ENCODE measurements around the gene AKR1C2.
"Not testable (repeated sequence)": the region's sequence is repeated elsewhere in the genome, so short reads cannot be mapped to it uniquely, and the experiment has no call there.

DNA sequence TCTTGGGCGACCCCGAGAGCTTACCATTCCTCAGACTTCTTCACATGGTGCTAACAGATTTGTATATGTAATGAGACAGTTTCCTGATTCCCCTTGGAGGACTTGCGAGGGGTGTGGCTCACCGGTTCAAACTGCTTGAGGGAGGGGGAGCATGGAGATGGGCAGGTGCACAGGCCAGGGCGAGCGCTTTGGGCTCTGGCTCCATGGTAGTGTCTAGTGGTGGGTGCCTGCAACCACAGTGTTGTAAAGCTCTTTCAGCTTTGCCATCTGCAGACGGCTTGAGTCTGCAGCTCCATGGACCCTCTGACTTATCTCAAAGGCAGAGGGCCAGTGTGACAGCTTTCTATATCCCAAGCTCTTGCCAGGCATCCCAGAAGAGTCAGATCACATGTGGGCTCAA is 47.6 kb downstream of the AKR1C2 start:
- TF ChIP-seq EZH2 (IDR thresholded peaks at IDR 0.05); POLR2AphosphoS5 (IDR thresholded peaks at IDR 0.05; ENCODE audit: borderline replicate concordance, low read depth, low read length); FOXP2 (optimal IDR thresholded peaks at IDR 0.05; ENCODE audit: control extremely low read depth, extremely low read length, insufficient read depth): not testable (repeated sequence)
